T47D (cell line): ENCODE data around the gene WNT9B.

ENCODE experiments used
- DNase-seq, 2 experiments: peaks; one replicate each; pipeline versions ENCODE4 v3.0.0 to v3.0.0-alpha.2; 2011 to 2012; ENCODE audit warnings: low read depth in 1 of 2, low spot score in 1 of 2
- JUND ChIP-seq: IDR thresholded peaks from 2 replicates; pipeline ENCODE4 v1.6.1; 2012; ENCODE audit warnings: low read depth
- in situ Hi-C: cut with HindIII; loops from 2 replicates; pipeline ENCODE4 v1.10.0; 2016; ENCODE audit warnings: low sequenced_read_pairs, low pct_unique_long_range_greater_than_20kb

WNT9B gene

DNA sequence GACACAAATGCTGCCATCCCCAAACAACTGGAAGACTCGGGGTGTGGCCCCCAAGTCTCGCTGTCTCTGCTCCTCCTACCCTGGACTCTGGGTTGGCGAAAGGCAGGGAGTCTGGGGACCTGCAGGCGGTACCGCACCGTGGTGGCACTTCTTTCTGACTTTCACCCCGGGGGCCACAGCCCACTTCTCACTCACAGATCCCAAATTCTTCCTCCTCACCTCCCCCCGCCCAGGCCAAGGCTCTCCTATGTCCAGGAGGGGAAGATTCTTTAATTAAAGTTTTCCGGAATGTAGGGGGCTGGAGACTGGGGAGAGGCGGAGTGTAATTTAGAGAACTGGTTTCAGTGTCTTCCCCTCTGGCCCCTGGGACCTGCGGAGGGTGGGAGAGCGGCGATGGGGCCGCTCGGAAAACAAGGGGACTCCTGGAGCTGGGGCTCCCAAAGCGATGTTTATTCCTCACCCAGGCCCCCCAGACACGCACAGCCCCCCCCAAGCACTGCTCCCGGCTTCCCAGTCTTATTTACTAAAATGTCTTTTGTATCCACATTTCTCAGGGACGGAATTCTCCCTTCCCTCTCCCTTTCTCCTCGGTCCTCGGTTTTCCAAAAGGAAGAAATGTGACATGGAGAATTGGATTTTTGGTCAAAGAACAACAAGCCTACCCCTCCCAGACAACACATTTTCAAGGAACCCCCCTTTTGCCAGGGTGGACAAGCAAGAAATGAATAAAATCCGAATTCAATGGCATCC lies 34.1 kb upstream of the WNT9B start:
- in situ Hi-C loops, result no loop called here
- no peak for TF ChIP-seq JUND

DNA sequence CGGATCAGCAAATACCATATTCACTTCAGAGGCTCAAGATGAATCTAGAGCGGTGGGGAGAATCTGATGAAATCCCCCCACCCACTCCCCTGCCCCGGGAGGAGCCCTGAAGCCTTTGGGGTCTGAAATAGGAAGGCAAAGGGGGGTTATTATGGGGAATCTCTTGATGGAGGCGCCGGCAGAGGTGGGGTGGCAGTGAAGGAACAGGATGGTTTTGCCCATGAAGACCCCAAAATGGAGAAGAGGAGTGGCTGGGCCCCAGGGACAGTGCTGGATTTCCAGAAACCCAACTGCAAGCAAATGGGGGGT lies 33.5 kb upstream of the WNT9B start:
- in situ Hi-C loops, result no loop called here

More for the DNA sequence above, 34.1 kb upstream of the WNT9B start:
- no peak for DNase-seq

DNA sequence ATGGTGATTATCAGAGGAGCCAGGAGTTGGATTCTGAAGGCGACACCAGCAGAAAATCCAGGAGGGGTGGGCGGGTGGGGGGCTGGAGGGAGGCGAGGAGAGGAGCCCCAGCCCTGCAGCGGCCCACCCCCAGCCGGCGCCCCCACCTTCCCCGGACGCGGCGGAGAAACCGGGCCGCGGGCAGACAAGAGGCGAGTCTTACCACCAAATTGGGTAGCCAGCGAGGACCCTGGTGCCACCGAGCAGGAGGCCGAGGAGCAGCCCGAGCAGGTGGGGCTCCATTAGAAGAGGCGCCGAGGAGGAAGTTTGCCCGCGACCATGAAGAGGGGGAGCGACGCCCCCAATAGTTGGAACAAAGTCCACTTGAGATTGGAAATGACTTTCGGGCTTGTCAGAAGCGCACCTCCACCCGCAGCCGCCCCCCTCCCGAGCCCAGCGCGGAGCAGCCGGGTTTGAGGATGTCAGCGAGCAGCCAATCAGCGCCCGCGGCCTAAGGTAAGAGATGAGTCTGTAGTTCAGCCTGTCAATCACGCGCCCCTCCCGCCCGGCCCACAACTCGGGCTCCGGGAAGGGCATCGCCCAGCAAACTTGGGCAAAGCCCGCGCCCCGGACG lies 33.0 kb upstream of the WNT9B start, which contains the start of gene WNT3:
Gene WNT3, minus strand, starts transcription at position 377 of the 613 bp plus-strand sequence. Its CDS starts 95 bp downstream, at position 282.
- in situ Hi-C loops, result no loop called here
- TF ChIP-seq JUND, result no peak
- peak; percentile 37 to 78 for DNase-seq

More for the DNA sequence above, 33.5 kb upstream of the WNT9B start:
- TF ChIP-seq JUND, result no peak
- no peak for DNase-seq

DNA sequence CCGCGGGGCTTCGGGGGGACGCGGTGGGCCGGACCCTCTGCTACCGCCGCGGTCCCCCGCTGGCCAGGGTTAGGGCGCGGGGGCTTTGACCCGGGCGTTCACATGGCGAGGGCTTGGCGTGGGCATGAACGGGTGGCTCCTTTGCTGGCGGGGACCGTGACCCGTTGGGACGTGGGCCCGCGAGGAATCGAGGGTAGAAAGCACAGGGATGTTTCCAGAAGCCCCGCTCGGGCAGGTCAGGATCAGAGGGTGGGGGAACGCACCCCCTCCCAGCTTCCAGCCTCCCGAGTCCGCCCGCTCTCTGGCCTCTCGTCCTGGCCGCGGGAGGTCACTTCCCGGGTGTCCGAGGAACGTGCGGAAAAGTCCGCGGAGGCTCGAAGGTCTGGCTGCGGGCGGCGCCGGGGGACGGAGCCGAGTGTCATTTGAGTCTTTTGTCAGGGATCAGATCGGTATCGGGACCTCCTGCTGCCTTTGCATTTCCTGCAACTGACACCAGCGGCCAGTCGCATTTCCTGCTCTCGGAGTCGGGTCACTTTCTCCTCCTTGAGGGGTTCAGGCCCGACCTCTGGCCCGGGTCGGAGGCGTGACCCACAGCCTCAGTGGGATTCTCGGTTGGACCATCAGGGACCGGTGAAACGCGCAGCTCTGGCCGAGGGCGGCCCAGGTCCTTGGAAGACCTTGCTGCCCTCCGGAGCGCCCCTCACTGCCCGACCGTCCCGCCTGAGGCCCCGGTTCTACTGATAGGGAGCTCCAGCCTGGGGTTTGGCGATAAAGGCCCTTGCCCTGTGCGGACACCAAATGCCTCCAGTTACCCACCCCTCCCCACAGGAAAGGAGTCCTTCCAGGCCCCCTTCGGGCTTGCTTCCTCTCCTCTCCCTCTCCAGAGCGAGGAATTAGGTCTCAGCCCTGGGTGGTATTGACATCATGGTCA lies 32.2 kb upstream of the WNT9B start:
- no peak for TF ChIP-seq JUND
- in situ Hi-C loops, result no loop called here
- no peak for DNase-seq

DNA sequence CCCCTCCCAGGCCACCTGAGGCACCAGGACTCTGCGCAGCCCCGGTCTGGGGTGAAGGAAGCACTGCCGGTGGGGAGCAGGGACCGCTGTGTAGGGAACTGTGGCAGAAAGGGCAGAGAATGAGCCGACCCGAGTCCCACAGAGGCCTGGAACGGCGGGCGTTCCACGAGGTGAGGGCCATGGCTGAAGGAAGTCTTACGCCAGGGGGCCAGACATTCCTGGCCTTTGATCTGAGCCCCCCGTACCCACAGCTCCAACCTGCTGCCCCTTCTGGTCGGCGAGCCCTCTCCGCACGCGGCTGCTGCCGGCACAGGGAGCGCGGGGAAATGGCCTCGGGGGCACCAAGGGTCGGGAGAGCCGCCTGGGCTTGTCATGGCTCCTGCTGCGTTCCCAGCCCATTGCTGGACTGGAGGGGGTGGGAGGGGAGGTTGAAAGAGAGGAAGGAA lies 31.5 kb upstream of the WNT9B start:
- no peak for DNase-seq
- TF ChIP-seq JUND, result no peak
- in situ Hi-C loops, result no loop called here

DNA sequence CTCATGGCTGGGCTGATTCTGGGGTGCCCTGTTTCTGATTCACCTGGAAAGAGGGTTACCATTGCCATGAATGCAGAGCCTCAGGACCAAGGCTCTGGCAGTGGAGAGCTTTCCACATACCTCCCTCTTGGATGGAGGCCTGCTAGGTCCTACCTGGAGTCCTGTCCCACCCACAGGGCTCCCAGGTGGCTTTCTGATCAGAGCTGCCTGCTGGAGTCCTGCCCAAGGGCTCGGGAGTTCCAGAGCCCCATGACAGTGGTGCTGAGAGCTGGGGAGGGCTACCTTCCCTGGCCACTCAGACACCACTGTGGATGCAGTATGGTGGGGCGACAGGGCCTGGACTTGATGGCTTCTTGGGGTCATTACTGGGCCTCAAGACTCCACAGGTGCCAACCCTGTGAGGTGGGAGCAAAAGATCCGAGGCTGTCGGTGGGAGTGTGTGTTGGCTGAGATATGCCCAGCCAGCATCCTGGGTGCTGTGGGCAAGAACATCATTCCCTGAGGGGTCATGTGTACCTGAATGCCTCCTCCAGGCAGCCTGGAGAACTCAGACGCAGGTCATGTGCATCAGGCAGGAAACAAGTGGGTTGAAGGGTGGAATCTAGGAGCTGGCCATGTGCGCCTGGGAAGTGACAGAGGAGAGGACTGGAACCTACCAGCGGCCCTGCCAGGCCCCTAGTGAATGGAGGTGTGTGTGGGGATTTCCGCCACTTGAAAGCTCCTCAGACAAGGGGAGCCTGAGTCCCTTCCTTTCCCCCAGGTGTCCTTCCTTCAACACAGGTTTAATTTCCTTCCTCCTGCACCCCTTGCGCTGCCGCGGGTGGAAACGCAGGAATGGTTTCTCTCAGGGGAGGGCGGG lies 30.6 kb upstream of the WNT9B start:
- TF ChIP-seq JUND, result no peak
- in situ Hi-C loops, result no loop called here

DNA sequence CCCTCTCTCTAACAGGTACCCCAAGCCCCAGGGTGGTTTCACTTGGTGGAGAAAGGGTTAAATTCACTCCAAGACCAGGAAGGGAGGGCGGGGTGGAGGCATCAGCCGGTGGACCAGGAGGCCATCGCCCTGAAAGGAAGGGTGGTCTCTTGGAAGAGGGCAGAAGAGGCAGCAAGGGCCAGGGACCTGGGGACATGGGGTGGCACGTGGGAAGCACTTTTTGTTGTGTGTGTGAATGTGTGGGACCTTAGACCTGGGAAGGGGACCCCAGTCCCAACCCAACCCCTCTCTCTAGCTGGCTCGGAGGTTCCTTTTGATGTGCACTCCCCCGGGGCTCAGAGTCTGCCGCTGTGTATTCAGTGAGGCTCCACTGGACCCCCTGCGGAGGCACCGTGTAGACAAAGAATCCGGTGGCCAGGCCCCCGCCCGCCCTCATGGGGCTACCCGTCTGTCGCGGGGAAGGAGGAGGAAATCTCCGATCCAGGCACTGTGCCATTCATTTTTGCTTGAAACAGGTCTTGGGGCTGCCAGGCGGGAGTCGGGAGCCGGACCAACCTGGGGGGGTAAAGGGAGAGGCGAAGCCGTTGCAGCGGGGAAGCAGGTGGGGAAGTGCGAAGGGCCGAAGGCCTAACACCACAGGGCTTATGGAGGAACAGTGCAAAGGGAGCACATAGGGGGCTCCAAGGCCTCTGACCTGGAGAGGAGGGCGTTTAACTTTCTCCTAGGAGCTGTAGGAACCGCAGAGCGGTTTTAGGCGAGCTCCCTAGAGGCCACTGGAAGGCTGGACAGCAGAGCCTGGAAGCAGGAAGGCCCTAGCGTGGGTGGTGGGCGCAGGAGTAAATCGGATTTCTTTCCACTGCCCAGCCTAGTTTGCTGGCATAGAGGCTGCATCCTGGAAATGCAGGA lies 29.6 kb upstream of the WNT9B start:
- TF ChIP-seq JUND, result no peak
- no peak for DNase-seq
- in situ Hi-C loops, result no loop called here

More for the DNA sequence above, 30.6 kb upstream of the WNT9B start:
- DNase-seq, result no peak

DNA sequence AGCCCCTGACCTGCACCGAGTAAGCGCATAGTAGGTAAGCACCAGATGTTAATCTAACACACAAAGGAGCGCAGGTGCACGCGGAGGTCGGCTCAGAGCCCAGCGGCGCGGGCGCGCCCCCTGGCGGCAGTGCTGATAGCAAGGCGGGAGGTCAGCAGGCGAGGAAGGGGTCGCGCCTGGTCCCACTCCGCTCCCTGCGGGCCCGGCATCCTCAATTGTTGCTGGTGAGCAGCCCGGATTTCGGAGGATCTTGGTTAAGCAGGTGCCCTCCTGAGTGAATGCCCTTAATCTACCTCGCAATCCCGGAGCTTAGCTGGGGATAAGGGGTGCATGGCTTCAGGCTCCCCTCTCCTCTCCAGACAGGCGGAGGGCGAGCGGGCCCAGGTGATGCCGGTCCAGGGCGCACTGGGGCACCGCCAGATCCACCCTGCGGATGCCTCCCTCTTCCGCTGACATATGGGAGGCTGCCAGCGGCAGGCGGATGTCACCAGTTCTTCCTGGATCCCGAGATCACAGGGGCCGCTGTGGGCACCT lies 28.9 kb upstream of the WNT9B start:
- in situ Hi-C loops, result no loop called here
- TF ChIP-seq JUND, result no peak
- DNase-seq, result no peak

DNA sequence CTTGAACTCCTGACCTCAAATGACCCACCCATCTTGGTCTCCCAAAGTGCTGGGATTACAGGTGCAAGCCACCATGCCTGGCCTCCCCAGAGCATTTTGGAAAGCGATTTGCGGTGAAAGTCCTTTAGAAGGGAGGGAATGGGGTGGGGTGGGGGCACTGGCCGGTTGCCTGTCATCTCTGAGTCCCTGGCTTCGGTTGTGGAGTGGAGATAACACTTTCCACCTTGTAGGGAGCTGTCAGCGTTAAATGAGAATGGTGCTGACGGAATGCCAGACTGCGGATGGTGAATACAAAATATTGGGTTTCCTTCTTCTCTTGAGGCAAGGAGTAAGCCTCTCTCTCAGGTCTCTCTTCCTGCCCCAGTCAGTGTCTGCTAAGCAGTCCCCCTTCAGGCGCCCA lies 27.7 kb upstream of the WNT9B start:
- in situ Hi-C loops, result no loop called here
- no peak for DNase-seq
- TF ChIP-seq JUND, result no peak

DNA sequence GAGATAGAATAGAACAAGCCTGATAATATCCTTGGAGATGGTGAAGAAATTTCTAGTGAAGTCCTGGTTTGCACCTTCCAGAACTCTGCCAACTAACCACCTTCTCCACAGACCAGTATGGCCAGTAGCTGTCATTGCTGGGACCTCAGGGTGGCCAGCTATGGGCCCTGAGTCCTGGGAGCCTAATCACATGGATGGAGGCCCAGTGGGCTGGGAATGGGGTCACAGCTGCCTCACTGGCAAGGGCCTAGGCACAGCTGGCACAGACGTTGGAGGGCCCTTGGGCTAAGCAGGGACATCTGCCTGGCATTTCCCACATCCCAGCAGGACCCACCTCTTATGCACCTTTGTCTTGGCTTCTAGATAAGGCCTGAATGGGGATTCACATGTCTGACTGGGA lies 25.3 kb upstream of the WNT9B start:
- in situ Hi-C loops, result no loop called here
- no peak for DNase-seq
- TF ChIP-seq JUND, result no peak

DNA sequence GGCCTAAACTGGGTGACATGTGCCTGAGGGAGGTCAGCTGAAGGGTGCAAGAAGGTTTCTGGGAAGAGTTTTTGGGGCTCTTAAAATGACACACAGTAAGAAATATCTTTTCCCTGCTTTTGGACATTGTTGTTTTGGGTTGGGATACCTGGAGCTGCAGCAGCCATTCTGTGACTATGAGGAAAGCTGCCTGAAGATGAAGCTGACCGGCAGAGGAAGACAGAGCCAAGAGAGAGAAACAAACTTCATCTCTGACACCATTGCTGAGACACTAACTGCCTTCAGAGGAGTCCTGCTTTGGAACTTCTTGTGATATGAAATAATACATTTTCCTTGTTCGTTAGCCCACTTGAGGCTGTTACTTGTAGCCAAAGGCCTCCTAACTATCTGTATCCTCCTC lies 24.1 kb upstream of the WNT9B start:
- no peak for DNase-seq
- in situ Hi-C loops, result no loop called here
- TF ChIP-seq JUND, result no peak
